GM12891 (cell line): ENCODE results near the gene WDCP.

Source experiments
- DNase-seq: peaks from one replicate; pipeline ENCODE4 v3.0.0; 2011; ENCODE audit warnings: low spot score; ENCODE audit not compliant: insufficient read length
- FAIRE-seq: peaks from 2 replicates; lab custom pipeline; 2011; peaks lifted over from hg19 to GRCh38; lab: Jason Lieb, UNC
- PAX5 ChIP-seq: IDR thresholded peaks from 2 replicates; pipeline ENCODE4 v1.6.1; 2011; ENCODE audit warnings: low read length, moderate library complexity, mild to moderate bottlenecking; ENCODE audit not compliant: insufficient read depth, severe bottlenecking
- POLR2A ChIP-seq: IDR thresholded peaks from 2 replicates; pipeline ENCODE4 v1.6.1; 2011; ENCODE audit warnings: low read depth, low read length, control low read depth
- POLR2AphosphoS5 ChIP-seq: IDR thresholded peaks from 2 replicates; pipeline ENCODE4 v1.6.1; 2011; ENCODE audit warnings: low read depth, low read length, control low read depth
- POU2F2 ChIP-seq: IDR thresholded peaks from 2 replicates; pipeline ENCODE4 v1.6.1; 2011; ENCODE audit warnings: low read depth, mild to moderate bottlenecking, control low read depth, low read length, moderate library complexity
- SPI1 ChIP-seq: IDR thresholded peaks from 2 replicates; pipeline ENCODE4 v1.6.1; 2011; ENCODE audit warnings: low read depth, low read length, control low read depth
- TAF1 ChIP-seq: IDR thresholded peaks from 2 replicates; pipeline ENCODE4 v1.6.1; 2011; ENCODE audit warnings: low read depth, low read length, control low read depth

The WDCP gene

DNA sequence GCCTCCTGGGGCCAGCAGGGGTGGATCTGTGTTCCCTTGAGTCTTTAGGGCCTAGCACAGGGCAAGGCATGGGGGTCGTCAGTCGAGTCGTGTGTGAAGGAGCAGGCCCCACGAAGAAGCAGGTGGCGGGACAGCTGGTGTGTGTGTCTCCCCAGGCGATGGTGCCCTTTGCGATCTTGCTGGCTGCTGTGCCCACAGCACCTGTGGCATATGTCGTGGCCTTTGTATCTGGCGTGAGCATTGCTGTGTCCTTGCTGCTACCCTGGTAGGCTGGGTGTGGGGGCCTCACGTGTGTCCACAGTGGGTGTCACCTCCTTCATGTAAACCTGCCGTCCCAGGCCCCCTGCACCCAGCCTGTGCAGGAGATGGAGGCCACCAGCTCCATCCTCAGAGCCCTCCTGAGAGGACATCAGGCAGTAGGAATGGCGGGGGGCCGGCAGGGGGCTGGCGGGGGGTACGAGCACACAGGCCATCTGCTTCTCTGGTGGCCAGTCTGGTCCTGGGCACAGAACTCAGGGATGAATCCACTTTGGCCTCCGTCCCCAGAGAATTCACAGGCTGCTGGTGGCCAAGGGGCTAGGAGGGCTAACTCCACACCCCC is 24.1 kb downstream of the WDCP start:
- FAIRE-seq (no peak), DNase-seq (no peak)
- TF ChIP-seq TAF1 (no peak), PAX5 (no peak), POU2F2 (no peak), SPI1 (no peak), POLR2AphosphoS5 (no peak), POLR2A (no peak)

DNA sequence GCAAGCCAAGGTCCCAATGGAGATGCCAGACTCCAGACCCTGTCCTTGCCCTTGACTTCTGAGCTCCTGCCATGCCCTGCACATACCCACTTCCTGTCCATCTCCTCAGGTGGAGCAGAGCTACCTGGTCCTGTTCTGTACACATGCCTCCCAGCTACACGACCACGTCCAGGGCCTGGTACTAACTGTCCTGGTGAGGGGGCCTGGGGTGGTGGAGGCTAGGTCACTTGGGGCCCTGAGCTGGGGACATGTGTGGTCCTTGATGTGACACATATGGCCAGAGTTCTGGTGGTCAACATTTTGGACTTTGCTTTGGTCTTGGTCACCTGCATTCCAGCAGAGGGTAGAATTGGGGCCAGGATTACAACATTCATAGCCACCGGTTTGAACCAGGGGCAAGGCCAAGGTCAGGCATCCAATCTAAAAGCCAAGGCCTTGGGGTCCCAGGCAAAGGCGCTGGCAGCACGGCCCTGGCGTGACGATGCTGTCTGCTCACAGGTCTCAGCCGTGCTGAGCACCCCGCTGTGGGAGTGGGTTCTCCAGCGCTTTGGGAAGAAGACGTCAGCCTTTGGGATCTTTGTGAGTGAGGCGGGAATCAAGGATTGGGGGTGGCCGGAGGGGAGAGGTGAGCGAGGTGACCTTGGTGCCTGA is 24.7 kb downstream of the WDCP start:
- TF ChIP-seq PAX5: no peak
- TF ChIP-seq POLR2A: no peak
- TF ChIP-seq TAF1: no peak
- TF ChIP-seq SPI1: no peak
- TF ChIP-seq POU2F2: no peak
- TF ChIP-seq POLR2AphosphoS5: no peak
- DNase-seq (no peak), FAIRE-seq (no peak)

DNA sequence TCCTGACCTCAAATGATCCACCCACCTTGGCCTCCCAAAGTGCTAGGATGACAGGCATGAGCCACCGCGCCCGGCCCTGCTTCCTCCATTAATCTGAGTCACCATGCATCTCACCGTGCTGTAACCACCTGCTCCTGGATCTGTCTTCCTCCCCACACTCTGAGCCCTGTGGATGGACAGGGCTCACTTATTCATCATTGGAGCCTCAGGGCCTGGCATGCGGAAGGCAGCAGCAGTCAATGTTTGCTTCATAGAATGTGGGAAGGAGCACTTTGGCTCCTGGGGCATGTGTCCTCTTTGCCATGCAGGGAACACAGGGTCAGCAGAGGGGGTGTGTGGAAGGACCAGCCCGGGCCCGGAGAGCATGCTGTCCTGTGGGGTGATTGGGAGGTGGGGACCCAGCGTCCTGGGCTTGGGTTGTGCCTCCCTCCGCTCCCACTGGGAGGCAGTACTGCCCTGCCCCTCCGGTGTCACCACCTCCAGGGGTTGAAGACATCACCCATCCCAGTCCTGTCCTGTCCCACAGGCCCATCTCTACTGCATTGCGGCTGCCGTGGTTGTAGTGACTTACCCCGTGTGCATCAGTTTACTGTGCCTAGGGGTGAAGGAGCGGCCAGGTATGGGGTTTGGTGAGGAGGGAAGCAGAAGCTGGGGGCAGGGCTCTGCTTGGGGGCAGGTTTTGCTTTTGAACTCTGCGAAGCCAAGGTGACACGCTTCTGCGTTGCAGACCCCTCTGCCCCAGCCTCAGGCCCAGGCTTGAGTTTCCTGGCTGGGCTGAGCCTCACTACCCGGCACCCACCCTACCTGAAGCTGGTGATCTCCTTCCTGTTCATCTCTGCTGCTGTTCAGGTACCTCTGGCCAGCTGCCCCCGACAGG is 25.8 kb downstream of the WDCP start:
- DNase-seq: peak; percentile 62
- FAIRE-seq: no peak
- TF ChIP-seq TAF1 (no peak), PAX5 (no peak), POLR2A (no peak), POU2F2 (no peak)

DNA sequence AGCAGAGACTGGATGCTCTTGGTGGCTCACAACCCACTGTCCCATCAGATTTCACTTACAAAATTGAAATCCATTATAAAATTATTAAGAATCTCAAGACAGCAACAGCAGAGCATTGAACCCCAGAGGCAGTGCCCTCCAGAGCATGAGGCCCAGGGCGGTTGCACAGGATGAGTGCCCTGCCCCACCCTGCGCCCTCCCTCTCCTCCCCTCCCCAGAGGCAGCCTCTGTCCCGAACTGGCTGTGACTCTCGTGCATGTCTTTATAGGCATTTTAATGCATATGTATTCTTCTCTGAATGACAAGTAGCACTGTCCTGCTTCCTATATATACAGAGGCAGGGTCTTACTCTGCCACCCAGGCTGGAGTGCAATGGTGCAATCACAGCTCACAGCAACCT is 26.9 kb downstream of the WDCP start:
- FAIRE-seq: no peak
- DNase-seq: no peak
- TF ChIP-seq TAF1: no peak
- TF ChIP-seq SPI1: no peak

- no peak for DNase-seq
- no peak for FAIRE-seq
- TF ChIP-seq POLR2A (no peak), SPI1 (no peak), POLR2AphosphoS5 (no peak), PAX5 (no peak), POU2F2 (no peak), TAF1 (no peak)
Measured at GRCh38 chr2:24019729-24020128, 27.5 kb downstream of the WDCP start.

- FAIRE-seq (no peak), DNase-seq (no peak)
- no peak for TF ChIP-seq TAF1
- TF ChIP-seq SPI1: no peak
- no peak for TF ChIP-seq POU2F2
- no peak for TF ChIP-seq PAX5
- no peak for TF ChIP-seq POLR2AphosphoS5
- no peak for TF ChIP-seq POLR2A
Measured at GRCh38 chr2:24018241-24018640, 28.9 kb downstream of the WDCP start.

- no peak for FAIRE-seq
- TF ChIP-seq TAF1: no peak
- no peak for TF ChIP-seq POU2F2
- TF ChIP-seq SPI1: no peak
- no peak for TF ChIP-seq POLR2A
- no peak for TF ChIP-seq POLR2AphosphoS5
- no peak for TF ChIP-seq PAX5
- DNase-seq: no peak
Measured at GRCh38 chr2:24017711-24018110, 29.5 kb downstream of the WDCP start.

GRCh38 chr2:24016853-24017703 is 30.1 kb downstream of the WDCP start:
- DNase-seq: no peak
- TF ChIP-seq POU2F2 (no peak), PAX5 (no peak), POLR2AphosphoS5 (no peak), SPI1 (no peak), POLR2A (no peak), TAF1 (no peak)
- no peak for FAIRE-seq

DNA sequence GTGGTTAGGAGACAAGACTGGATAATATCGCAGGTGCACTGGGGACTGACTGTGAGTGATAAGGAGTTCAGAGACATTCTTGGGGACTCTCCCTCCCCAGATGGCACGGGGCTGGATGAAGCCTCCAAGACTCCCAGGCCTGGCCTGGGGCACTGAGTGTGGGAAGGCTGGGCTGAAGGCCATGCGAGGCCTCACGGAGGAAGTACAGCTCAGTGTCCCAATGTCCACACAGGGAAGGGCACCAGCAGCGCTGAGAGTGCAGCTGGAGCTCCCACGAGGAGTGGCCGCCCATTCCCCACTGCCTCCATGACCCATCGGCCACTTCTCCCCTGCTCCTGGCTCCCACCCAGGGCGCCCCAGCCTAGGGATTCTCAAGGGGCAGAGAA is 30.8 kb downstream of the WDCP start:
- DNase-seq (no peak), FAIRE-seq (no peak)
- TF ChIP-seq POU2F2 (no peak), POLR2AphosphoS5 (no peak), POLR2A (no peak), SPI1 (no peak), PAX5 (no peak), TAF1 (no peak)
